H9 (cell line): Measurements from ENCODE around the gene TNXB. TPM values are rescaled to one million over a fixed set of nuclear protein-coding genes. Genes with fewer than 3 reads are reported as not detected.
A peak's percentile ranks its signal among the peaks of the same experiment; 100 is the strongest.

Experiments
- DNase-seq: peaks from one replicate; pipeline ENCODE4 v3.0.0-alpha.2; 2017
- H2AFZ ChIP-seq: one replicate; pipeline ENCODE4 v1.6.1; 2013; ENCODE audit warnings: mild to moderate bottlenecking, low read length, control low read depth, moderate library complexity
- H2AK5ac ChIP-seq: 2 replicates; pipeline ENCODE4 v1.6.1; 2013; ENCODE audit warnings: low read length, control low read depth, mixed read lengths; ENCODE audit not compliant: insufficient read length
- H2BK120ac ChIP-seq: one replicate; pipeline ENCODE4 v1.6.1; 2013; ENCODE audit warnings: low read depth, mild to moderate bottlenecking, low read length, control low read depth, inconsistent platforms; ENCODE audit not compliant: poor library complexity, severe bottlenecking
- H2BK12ac ChIP-seq: 2 replicates; pipeline ENCODE4 v1.6.1; 2013; ENCODE audit warnings: low read length, control low read depth, mixed read lengths, low read depth; ENCODE audit not compliant: insufficient read length
- H2BK15ac ChIP-seq: 2 replicates; pipeline ENCODE4 v1.6.1; 2013; ENCODE audit warnings: low read depth, low read length, control low read depth
- H2BK20ac ChIP-seq: one replicate; pipeline ENCODE4 v1.6.1; 2013; ENCODE audit warnings: low read depth, mild to moderate bottlenecking, low read length, control low read depth, inconsistent platforms; ENCODE audit not compliant: poor library complexity, severe bottlenecking
- H2BK5ac ChIP-seq: 2 replicates; pipeline ENCODE4 v1.6.1; 2013; ENCODE audit warnings: low read length, control low read depth, mixed read lengths; ENCODE audit not compliant: insufficient read length
- H3K14ac ChIP-seq: 2 replicates; pipeline ENCODE4 v1.6.1; 2013; ENCODE audit warnings: low read length, control low read depth; ENCODE audit not compliant: insufficient read depth
- H3K18ac ChIP-seq: 2 replicates; pipeline ENCODE4 v1.6.1; 2013; ENCODE audit warnings: low read depth, mild to moderate bottlenecking, mixed read lengths, low read length, control low read depth; ENCODE audit not compliant: insufficient read length
- H3K23ac ChIP-seq: 2 replicates; pipeline ENCODE4 v1.6.1; 2013; ENCODE audit warnings: low read length, control low read depth, mixed read lengths, low read depth; ENCODE audit not compliant: insufficient read length
- H3K23me2 ChIP-seq: 2 replicates; pipeline ENCODE4 v1.6.1; 2013; ENCODE audit warnings: low read depth, mild to moderate bottlenecking, mixed read lengths, low read length, control low read depth; ENCODE audit not compliant: insufficient read length, poor library complexity, severe bottlenecking
- H3K27ac ChIP-seq: 2 replicates; pipeline ENCODE4 v1.5.1; 2013; ENCODE audit warnings: low read length, control low read depth, mixed read lengths, low read depth; ENCODE audit not compliant: insufficient read length
- H3K27me3 ChIP-seq: 2 replicates; pipeline ENCODE4 v1.6.1; 2013; ENCODE audit warnings: low read length, control low read depth, inconsistent platforms; ENCODE audit not compliant: insufficient read depth
- H3K4ac ChIP-seq: 2 replicates; pipeline ENCODE4 v1.6.1; 2013; ENCODE audit warnings: low read depth, mild to moderate bottlenecking, control low read depth, inconsistent platforms, low read length, moderate library complexity
- H3K4me1 ChIP-seq: 2 replicates; pipeline ENCODE4 v1.6.1; 2013; ENCODE audit warnings: low read length, control low read depth, inconsistent platforms; ENCODE audit not compliant: insufficient read depth
- H3K4me2 ChIP-seq: 2 replicates; pipeline ENCODE4 v1.6.1; 2013; ENCODE audit warnings: low read length, control low read depth, mixed read lengths; ENCODE audit not compliant: insufficient read length, insufficient read depth
- H3K56ac ChIP-seq: 2 replicates; pipeline ENCODE4 v1.6.1; 2013; ENCODE audit warnings: low read depth, mild to moderate bottlenecking, mixed read lengths, low read length, control low read depth; ENCODE audit not compliant: insufficient read length
- H3K79me1 ChIP-seq: 2 replicates; pipeline ENCODE4 v1.6.1; 2013; ENCODE audit warnings: low read depth, mild to moderate bottlenecking, moderate library complexity, low read length, control low read depth, inconsistent platforms; ENCODE audit not compliant: insufficient read depth, poor library complexity, severe bottlenecking
- H3K79me2 ChIP-seq: 2 replicates; pipeline ENCODE4 v1.6.1; 2013; ENCODE audit warnings: low read length, control low read depth, inconsistent platforms; ENCODE audit not compliant: insufficient read depth
- H3K9ac ChIP-seq: 2 replicates; pipeline ENCODE4 v1.6.1; 2013; ENCODE audit warnings: low read length, control low read depth, mixed read lengths; ENCODE audit not compliant: insufficient read length; ENCODE audit errors: extremely low read depth
- H3K9me3 ChIP-seq: one replicate; pipeline ENCODE4 v1.6.1; 2013; ENCODE audit warnings: low read depth, low read length, inconsistent platforms; ENCODE audit not compliant: control insufficient read depth
- H3T11ph ChIP-seq: one replicate; pipeline ENCODE4 v1.6.1; 2013; ENCODE audit warnings: mild to moderate bottlenecking, low read length, control low read depth, inconsistent platforms
- H4K20me1 ChIP-seq: one replicate; pipeline ENCODE4 v1.6.1; 2013; ENCODE audit not compliant: control insufficient read depth, insufficient read length, insufficient read depth
- H4K5ac ChIP-seq: 2 replicates; pipeline ENCODE4 v1.6.1; 2013; ENCODE audit warnings: low read depth, mild to moderate bottlenecking, mixed read lengths, low read length, control low read depth; ENCODE audit not compliant: insufficient read length
- H4K8ac ChIP-seq: replicated peaks from 2 replicates; pipeline ENCODE4 v1.6.1; 2013; ENCODE audit warnings: low read length, control low read depth, mixed read lengths, low read depth; ENCODE audit not compliant: insufficient read length
- H4K91ac ChIP-seq: 2 replicates; pipeline ENCODE4 v1.6.1; 2013; ENCODE audit warnings: low read depth, mild to moderate bottlenecking, moderate library complexity, mixed read lengths, low read length, control low read depth; ENCODE audit not compliant: insufficient read length
- H3K27ac Mint-ChIP-seq, 3 experiments: 2 replicates in 2 of 3; 3 replicates in 1 of 3; pipeline ENCODE4 v1.8.0; 2020 to 2021; ENCODE audit warnings: mixed read lengths in 3 of 3, mild to moderate bottlenecking in 1 of 3, moderate library complexity in 1 of 3
- H3K27me3 Mint-ChIP-seq: 2 replicates; pipeline ENCODE4 v1.8.0; 2021; ENCODE audit warnings: low read depth, mild to moderate bottlenecking, moderate library complexity, mixed read lengths
- H3K36me3 Mint-ChIP-seq, 3 experiments: 2 replicates in 2 of 3; 3 replicates in 1 of 3; pipeline ENCODE4 v1.8.0; 2020 to 2021; ENCODE audit warnings: low read depth in 3 of 3, mixed read lengths in 3 of 3; ENCODE audit not compliant: insufficient read depth in 1 of 3
- H3K4me1 Mint-ChIP-seq, 2 experiments: 2 replicates each; pipeline ENCODE4 v1.8.0; 2020; ENCODE audit warnings: mixed read lengths in 2 of 2
- H3K4me3 Mint-ChIP-seq, 2 experiments: 2 replicates in 1 of 2; 3 replicates in 1 of 2; pipeline ENCODE4 v1.8.0; 2020 to 2021; ENCODE audit warnings: mild to moderate bottlenecking in 2 of 2, mixed read lengths in 2 of 2, moderate library complexity in 1 of 2
- H3K9me3 Mint-ChIP-seq, 2 experiments: 2 replicates in 1 of 2; 3 replicates in 1 of 2; pipeline ENCODE4 v1.8.0; 2020; ENCODE audit warnings: mild to moderate bottlenecking in 2 of 2, mixed read lengths in 2 of 2, moderate library complexity in 1 of 2
- WGBS: extraction: QIAGEN DNeasy Blood & Tissue Kit; methylation state at CpG from one replicate; pipeline ENCODE4 v1.1.7; 2013; ENCODE audit warnings: missing lambda C conversion rate, low lambda C conversion rate, mixed read lengths; ENCODE audit not compliant: insufficient read length; ENCODE audit errors: extremely low coverage; 5-methylcytosine and 5-hydroxymethylcytosine counted together
- total RNA-seq: library from RNA; stranded (reverse); gene quantifications from 2 replicates; pipeline ENCODE4 v1.2.1, GENCODE V29; 2021
- TF ChIP-seq, protein P1 (sequence below): fragments of 200-600 bp; sonication (generic); conservative IDR thresholded peaks from 3 replicates; pipeline ENCODE4 v1.8.0; 2021; ENCODE audit warnings: antibody characterized with exemption, mild to moderate bottlenecking

Gene TNXB
- total RNA-seq, 1 experiment from 2014 or later, result 5.0 TPM

DNA sequence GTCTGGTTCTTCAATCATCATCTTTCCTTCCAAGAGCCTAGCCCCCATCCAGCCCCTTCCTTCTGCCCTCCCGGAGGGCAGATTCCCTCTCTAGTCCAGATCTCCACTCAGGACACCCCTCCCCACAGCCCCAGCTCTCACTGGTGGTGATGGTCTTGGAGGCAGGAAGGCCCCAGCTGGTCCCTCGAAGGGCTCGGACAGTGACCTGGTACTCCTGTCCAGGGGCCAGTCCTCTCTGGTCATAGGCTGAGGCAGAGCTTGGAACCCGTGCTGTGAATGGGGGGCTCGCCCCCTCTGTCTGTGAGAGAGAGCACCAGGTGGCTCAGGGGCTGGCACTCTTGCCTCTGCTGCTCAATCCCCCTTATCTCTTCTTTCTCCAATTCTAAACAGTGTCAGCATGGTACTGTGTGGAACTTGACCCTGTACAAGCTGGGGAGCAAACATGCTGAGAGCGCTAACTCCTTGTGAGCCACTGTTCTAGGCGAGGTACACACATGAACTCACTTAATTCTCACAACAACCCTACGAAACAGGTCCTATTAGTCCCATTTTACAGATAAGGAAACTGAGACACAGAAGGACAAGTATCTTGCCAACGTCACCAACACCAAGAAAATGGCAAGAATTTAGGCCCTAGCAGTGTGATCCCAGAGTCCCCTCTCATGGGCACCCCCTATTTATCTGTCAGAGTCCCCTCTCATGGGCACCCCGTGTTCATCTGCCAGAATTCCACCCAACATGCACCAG, 19.9 kb downstream of the TNXB start:
- no peak for DNase-seq
- Histone ChIP-seq H3K56ac (no peak overlapping the region), H3K4ac (no peak overlapping the region), H2BK12ac (no peak overlapping the region), H2AFZ (no peak overlapping the region), H2BK20ac (no peak overlapping the region), H3K79me2 (no peaks in the 10 kb centered on the region), H4K91ac (no peak overlapping the region), H4K20me1 (no peaks in the 10 kb centered on the region), H3K27me3 (no peaks in the 10 kb centered on the region; the same call in 1 of the 2 replicates), H3K79me1 (no peaks in the 10 kb centered on the region), H3K14ac (no peak overlapping the region), H4K8ac (no peak overlapping the region), H4K5ac (no peak overlapping the region), H2BK15ac (no peak overlapping the region), H2AK5ac (no peak overlapping the region), H3T11ph (no peak overlapping the region), H3K9me3 (no peaks in the 10 kb centered on the region), H3K4me2 (no peak overlapping the region), H3K23ac (no peak overlapping the region), H3K9ac (no peak overlapping the region), H2BK5ac (no peak overlapping the region), H2BK120ac (no peak overlapping the region), H3K27ac (no peak overlapping the region), H3K4me1 (no peaks in the 10 kb centered on the region), H3K23me2 (peaks cover 3% of the 10 kb centered on the region), H3K18ac (no peak overlapping the region)
- H3K27me3 Mint-ChIP-seq, result peaks cover 23% of the 10 kb centered on the region
- no peaks in the 10 kb centered on the region; a peak in 1 of 7 replicates for H3K36me3 Mint-ChIP-seq
- no peak overlapping the region; a peak in 1 of 7 replicates for H3K27ac Mint-ChIP-seq
- TF ChIP-seq, protein P1, sequence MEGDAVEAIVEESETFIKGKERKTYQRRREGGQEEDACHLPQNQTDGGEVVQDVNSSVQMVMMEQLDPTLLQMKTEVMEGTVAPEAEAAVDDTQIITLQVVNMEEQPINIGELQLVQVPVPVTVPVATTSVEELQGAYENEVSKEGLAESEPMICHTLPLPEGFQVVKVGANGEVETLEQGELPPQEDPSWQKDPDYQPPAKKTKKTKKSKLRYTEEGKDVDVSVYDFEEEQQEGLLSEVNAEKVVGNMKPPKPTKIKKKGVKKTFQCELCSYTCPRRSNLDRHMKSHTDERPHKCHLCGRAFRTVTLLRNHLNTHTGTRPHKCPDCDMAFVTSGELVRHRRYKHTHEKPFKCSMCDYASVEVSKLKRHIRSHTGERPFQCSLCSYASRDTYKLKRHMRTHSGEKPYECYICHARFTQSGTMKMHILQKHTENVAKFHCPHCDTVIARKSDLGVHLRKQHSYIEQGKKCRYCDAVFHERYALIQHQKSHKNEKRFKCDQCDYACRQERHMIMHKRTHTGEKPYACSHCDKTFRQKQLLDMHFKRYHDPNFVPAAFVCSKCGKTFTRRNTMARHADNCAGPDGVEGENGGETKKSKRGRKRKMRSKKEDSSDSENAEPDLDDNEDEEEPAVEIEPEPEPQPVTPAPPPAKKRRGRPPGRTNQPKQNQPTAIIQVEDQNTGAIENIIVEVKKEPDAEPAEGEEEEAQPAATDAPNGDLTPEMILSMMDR, result no peak
- H3K4me1 Mint-ChIP-seq, result peaks cover 12 to 25% of the 10 kb centered on the region in 2 experiments
- H3K4me3 Mint-ChIP-seq, result peak overlapping the region in 1 of 2 experiments; percentile 17; a peak in 2 of 5 replicates
- no CpG with 5 or more reads among the region's 10 CpGs for WGBS
- H3K9me3 Mint-ChIP-seq, result no peaks in the 10 kb centered on the region
